ENCODE results near the gene CYP2J2.

CYP2J2 gene

GRCh38 chr1:59967780-59968179 is 41.2 kb upstream of the CYP2J2 start:
- no peak for TF ChIP-seq CTCF (IDR thresholded peaks at IDR 0.05)
- Histone ChIP-seq H3K9me3 (ENCODE audit: control insufficient read depth, low read length) (no peaks in the 10 kb centered on the region), H3K9ac (no peak overlapping the region), H3K27me3 (ENCODE audit: control insufficient read depth, insufficient read depth, low read length) (no peaks in the 10 kb centered on the region), H3K79me2 (no peaks in the 10 kb centered on the region), H2AFZ (no peak overlapping the region), H3K27ac (no peak overlapping the region), H3K4me1 (no peaks in the 10 kb centered on the region), H3K4me3 (ENCODE audit: low read depth, low read length) (no peak overlapping the region), H3K36me3 (ENCODE audit: control insufficient read depth, insufficient read depth, low read length) (no peaks in the 10 kb centered on the region), H3K4me2 (ENCODE audit: low read length) (no peak overlapping the region)

- Histone ChIP-seq H3K27ac (no peak overlapping the region), H3K4me2 (ENCODE audit: low read length) (no peak overlapping the region), H3K9ac (no peak overlapping the region), H2AFZ (no peak overlapping the region), H3K79me2 (no peaks in the 10 kb centered on the region), H3K4me3 (ENCODE audit: low read depth, low read length) (no peak overlapping the region), H3K4me1 (no peaks in the 10 kb centered on the region), H3K36me3 (ENCODE audit: control insufficient read depth, insufficient read depth, low read length) (no peaks in the 10 kb centered on the region), H3K27me3 (ENCODE audit: control insufficient read depth, insufficient read depth, low read length) (no peaks in the 10 kb centered on the region), H3K9me3 (ENCODE audit: control insufficient read depth, low read length) (no peaks in the 10 kb centered on the region)
- no peak for TF ChIP-seq CTCF (IDR thresholded peaks at IDR 0.05)
Measured at GRCh38 chr1:59967141-59967697, 40.6 kb upstream of the CYP2J2 start.

GRCh38 chr1:59952065-59952464 is 25.5 kb upstream of the CYP2J2 start:
- Histone ChIP-seq H3K27ac (no peak overlapping the region), H3K79me2 (no peaks in the 10 kb centered on the region), H3K4me3 (ENCODE audit: low read depth, low read length) (no peak overlapping the region), H3K36me3 (ENCODE audit: control insufficient read depth, insufficient read depth, low read length) (no peaks in the 10 kb centered on the region), H2AFZ (no peak overlapping the region), H3K4me1 (no peaks in the 10 kb centered on the region), H3K4me2 (ENCODE audit: low read length) (no peak overlapping the region), H3K27me3 (ENCODE audit: control insufficient read depth, insufficient read depth, low read length) (no peaks in the 10 kb centered on the region), H3K9ac (no peak overlapping the region), H3K9me3 (ENCODE audit: control insufficient read depth, low read length) (no peaks in the 10 kb centered on the region)
- no peak for TF ChIP-seq CTCF (IDR thresholded peaks at IDR 0.05)

GRCh38 chr1:59949648-59950047 is 23.1 kb upstream of the CYP2J2 start:
- Histone ChIP-seq H3K36me3 (ENCODE audit: control insufficient read depth, insufficient read depth, low read length) (no peaks in the 10 kb centered on the region), H3K9ac (no peak overlapping the region), H3K9me3 (ENCODE audit: control insufficient read depth, low read length) (no peaks in the 10 kb centered on the region), H3K79me2 (no peaks in the 10 kb centered on the region), H2AFZ (no peak overlapping the region), H3K4me1 (no peaks in the 10 kb centered on the region), H3K4me3 (ENCODE audit: low read depth, low read length) (no peak overlapping the region), H3K4me2 (ENCODE audit: low read length) (no peak overlapping the region), H3K27ac (no peak overlapping the region), H3K27me3 (ENCODE audit: control insufficient read depth, insufficient read depth, low read length) (no peaks in the 10 kb centered on the region)
- TF ChIP-seq CTCF (IDR thresholded peaks at IDR 0.05): no peak

- no peaks in the 10 kb centered on the region for H3K36me3 ChIP-seq (ENCODE audit: control insufficient read depth, insufficient read depth, low read length)
- H3K4me2 ChIP-seq (ENCODE audit: low read length): no peak overlapping the region
- H3K4me3 ChIP-seq (ENCODE audit: low read depth, low read length): no peak overlapping the region
- no peak overlapping the region for H3K9ac ChIP-seq
- no peak overlapping the region for H3K27ac ChIP-seq
- H3K4me1 ChIP-seq: no peaks in the 10 kb centered on the region
- no peaks in the 10 kb centered on the region for H3K27me3 ChIP-seq (ENCODE audit: control insufficient read depth, insufficient read depth, low read length)
- no peak overlapping the region for H2AFZ ChIP-seq
- H3K79me2 ChIP-seq: no peaks in the 10 kb centered on the region
- no peak for TF ChIP-seq CTCF (IDR thresholded peaks at IDR 0.05)
- H3K9me3 ChIP-seq (ENCODE audit: control insufficient read depth, low read length): no peaks in the 10 kb centered on the region
Measured at GRCh38 chr1:59948990-59949389, 22.4 kb upstream of the CYP2J2 start.
